BE2C (cell line): ENCODE results near the gene UGT1A3.

ENCODE experiments used
- DNase-seq: peaks from one replicate; pipeline ENCODE4 v3.0.0-alpha.2; 2020
- H3K27me3 ChIP-seq: fragments of 250-450 bp; sonication (Bioruptor Pico); 2 replicates; pipeline ENCODE4 v1.5.1; 2020; ENCODE audit warnings: mild to moderate bottlenecking
- H3K36me3 ChIP-seq: fragments of 250-450 bp; sonication (Bioruptor Pico); 2 replicates; pipeline ENCODE4 v1.5.1; 2020; ENCODE audit warnings: mild to moderate bottlenecking
- H3K4me1 ChIP-seq: fragments of 250-450 bp; sonication (Bioruptor Pico); 2 replicates; pipeline ENCODE4 v1.5.1; 2020
- H3K4me3 ChIP-seq: 2 replicates; pipeline ENCODE4 v1.5.1; 2011; ENCODE audit warnings: low read depth, low read length
- H3K9me3 ChIP-seq: fragments of 250-450 bp; sonication (Bioruptor Pico); 2 replicates; pipeline ENCODE4 v1.5.1; 2020
- TF ChIP-seq, protein P1 (sequence below): IDR thresholded peaks from 2 replicates; pipeline ENCODE4 v1.5.1; 2012; ENCODE audit warnings: mild to moderate bottlenecking, low read depth, low read length

Gene UGT1A3

DNA sequence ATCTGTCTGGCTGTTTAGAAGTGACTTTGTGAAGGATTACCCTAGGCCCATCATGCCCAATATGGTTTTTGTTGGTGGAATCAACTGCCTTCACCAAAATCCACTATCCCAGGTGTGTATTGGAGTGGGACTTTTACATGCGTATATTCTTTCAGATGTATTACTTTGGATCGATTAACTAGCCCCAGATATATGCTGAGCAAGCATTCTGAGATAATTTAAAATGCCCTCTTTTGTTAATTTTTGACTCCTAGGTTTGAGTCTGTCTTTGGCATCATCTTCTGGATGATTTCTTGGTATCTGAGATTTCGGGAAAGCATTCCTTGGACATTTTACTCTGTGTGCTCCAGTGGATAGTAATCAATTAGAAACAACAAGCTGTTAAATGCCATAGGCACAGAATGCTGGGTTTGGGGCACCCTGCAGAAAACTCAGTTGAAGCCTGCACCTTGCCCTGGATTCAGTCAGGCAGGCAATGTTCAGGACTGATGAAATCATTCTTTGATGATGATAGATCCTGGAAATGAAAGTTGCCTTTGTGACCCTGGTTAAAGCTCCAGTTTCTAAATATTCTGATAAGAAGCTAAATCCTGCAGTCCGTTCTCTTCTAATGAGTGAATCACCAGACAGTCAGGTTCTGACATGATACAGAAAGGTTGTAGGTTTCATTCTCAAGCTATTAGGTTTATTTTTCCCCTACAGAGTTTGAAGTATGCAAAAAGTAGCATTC lies 32.4 kb downstream of the UGT1A3 start:
- DNase-seq = no peak
- peaks cover 10% of the 10 kb centered on the region for H3K27me3 ChIP-seq
- TF ChIP-seq, protein P1, sequence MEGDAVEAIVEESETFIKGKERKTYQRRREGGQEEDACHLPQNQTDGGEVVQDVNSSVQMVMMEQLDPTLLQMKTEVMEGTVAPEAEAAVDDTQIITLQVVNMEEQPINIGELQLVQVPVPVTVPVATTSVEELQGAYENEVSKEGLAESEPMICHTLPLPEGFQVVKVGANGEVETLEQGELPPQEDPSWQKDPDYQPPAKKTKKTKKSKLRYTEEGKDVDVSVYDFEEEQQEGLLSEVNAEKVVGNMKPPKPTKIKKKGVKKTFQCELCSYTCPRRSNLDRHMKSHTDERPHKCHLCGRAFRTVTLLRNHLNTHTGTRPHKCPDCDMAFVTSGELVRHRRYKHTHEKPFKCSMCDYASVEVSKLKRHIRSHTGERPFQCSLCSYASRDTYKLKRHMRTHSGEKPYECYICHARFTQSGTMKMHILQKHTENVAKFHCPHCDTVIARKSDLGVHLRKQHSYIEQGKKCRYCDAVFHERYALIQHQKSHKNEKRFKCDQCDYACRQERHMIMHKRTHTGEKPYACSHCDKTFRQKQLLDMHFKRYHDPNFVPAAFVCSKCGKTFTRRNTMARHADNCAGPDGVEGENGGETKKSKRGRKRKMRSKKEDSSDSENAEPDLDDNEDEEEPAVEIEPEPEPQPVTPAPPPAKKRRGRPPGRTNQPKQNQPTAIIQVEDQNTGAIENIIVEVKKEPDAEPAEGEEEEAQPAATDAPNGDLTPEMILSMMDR = no peak
- no peaks in the 10 kb centered on the region for H3K36me3 ChIP-seq
- H3K9me3 ChIP-seq = no peaks in the 10 kb centered on the region
- H3K4me1 ChIP-seq = no peaks in the 10 kb centered on the region
- no peak overlapping the region for H3K4me3 ChIP-seq

DNA sequence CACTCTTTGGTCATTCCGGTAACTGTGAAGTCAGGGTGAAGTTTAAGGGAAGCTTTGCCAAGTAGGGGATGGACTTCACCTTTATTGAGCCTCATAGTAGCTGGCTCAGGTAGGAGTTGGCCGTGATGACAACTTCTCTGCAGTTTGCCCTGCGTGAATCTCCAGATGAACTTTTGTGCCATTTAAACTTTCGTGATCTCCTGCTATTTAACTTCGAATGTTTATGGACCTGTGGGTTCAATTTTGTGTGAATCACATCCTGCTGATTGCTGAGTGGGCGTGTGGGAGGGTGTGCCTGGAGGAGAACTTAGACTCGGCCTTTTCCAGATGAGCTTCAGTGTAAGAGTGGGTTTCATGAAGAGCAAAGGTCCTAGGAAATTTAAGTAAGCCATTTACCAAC lies 35.4 kb downstream of the UGT1A3 start:
- DNase-seq = no peak
- H3K4me1 ChIP-seq = no peaks in the 10 kb centered on the region
- peaks cover 26% of the 10 kb centered on the region for H3K27me3 ChIP-seq
- no peaks in the 10 kb centered on the region for H3K36me3 ChIP-seq
- no peak overlapping the region for H3K4me3 ChIP-seq
- H3K9me3 ChIP-seq = no peaks in the 10 kb centered on the region
- TF ChIP-seq, protein P1 = no peak

GRCh38 chr2:233764761-233765160 lies 35.9 kb downstream of the UGT1A3 start:
- no peak for DNase-seq
- Histone ChIP-seq H3K27me3 (peaks cover 29% of the 10 kb centered on the region), H3K9me3 (no peaks in the 10 kb centered on the region), H3K4me3 (no peak overlapping the region), H3K36me3 (no peaks in the 10 kb centered on the region), H3K4me1 (no peaks in the 10 kb centered on the region)
- TF ChIP-seq, protein P1 = no peak

- TF ChIP-seq, protein P1 = no peak
These were observed 37.6 kb downstream of the UGT1A3 start for GRCh38 chr2:233766416-233766815.

DNA sequence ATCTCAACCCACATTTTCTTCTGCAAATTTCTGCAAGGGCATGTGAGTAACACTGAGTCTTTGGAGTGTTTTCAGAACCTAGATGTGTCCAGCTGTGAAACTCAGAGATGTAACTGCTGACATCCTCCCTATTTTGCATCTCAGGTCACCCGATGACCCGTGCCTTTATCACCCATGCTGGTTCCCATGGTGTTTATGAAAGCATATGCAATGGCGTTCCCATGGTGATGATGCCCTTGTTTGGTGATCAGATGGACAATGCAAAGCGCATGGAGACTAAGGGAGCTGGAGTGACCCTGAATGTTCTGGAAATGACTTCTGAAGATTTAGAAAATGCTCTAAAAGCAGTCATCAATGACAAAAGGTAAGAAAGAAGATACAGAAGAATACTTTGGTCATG lies 39.2 kb downstream of the UGT1A3 start:
- Histone ChIP-seq H3K27me3 (peaks cover 31% of the 10 kb centered on the region), H3K4me3 (no peak overlapping the region), H3K4me1 (no peaks in the 10 kb centered on the region), H3K9me3 (no peaks in the 10 kb centered on the region), H3K36me3 (no peaks in the 10 kb centered on the region)
- TF ChIP-seq, protein P1 = no peak
- DNase-seq = no peak

More at GRCh38 chr2:233766416-233766815, 37.6 kb downstream of the UGT1A3 start:
- DNase-seq = no peak
- no peak overlapping the region for H3K4me3 ChIP-seq
- H3K36me3 ChIP-seq = no peaks in the 10 kb centered on the region
- no peaks in the 10 kb centered on the region for H3K4me1 ChIP-seq
- no peaks in the 10 kb centered on the region for H3K9me3 ChIP-seq
- peaks cover 33% of the 10 kb centered on the region for H3K27me3 ChIP-seq

DNA sequence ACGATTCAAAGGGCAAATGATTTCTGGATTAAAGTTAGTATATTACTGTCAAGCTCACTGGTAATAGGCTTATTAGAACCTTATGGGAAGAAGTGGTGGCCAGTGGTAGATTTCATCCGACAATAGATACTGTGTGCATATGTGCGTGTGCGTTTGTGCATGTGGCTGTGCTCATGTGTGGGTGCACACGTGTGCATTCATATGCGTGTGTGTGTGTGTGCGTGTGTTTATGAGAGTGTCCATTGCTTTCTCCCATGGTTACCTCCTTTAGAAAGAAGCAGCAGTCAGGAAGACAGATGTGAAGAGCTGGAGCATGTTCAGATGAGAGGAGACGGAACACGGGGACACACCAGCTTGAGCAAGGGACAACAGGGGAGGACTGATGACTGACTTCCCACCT lies 40.4 kb downstream of the UGT1A3 start:
- no peaks in the 10 kb centered on the region for H3K4me1 ChIP-seq
- H3K9me3 ChIP-seq = no peaks in the 10 kb centered on the region
- DNase-seq = no peak
- H3K36me3 ChIP-seq = no peaks in the 10 kb centered on the region
- TF ChIP-seq, protein P1 = no peak
- no peak overlapping the region for H3K4me3 ChIP-seq
- peaks cover 23% of the 10 kb centered on the region for H3K27me3 ChIP-seq
